SKM-1 treated with dmso at 0.1 percent for 144 hours (cell line): ENCODE results near the gene COL23A1.

Experiments
- DNase-seq: peaks from one replicate; lab custom pipeline; 2025; ENCODE audit not compliant: unreplicated experiment; lab: John Stamatoyannopoulos, UW

The COL23A1 gene

DNA sequence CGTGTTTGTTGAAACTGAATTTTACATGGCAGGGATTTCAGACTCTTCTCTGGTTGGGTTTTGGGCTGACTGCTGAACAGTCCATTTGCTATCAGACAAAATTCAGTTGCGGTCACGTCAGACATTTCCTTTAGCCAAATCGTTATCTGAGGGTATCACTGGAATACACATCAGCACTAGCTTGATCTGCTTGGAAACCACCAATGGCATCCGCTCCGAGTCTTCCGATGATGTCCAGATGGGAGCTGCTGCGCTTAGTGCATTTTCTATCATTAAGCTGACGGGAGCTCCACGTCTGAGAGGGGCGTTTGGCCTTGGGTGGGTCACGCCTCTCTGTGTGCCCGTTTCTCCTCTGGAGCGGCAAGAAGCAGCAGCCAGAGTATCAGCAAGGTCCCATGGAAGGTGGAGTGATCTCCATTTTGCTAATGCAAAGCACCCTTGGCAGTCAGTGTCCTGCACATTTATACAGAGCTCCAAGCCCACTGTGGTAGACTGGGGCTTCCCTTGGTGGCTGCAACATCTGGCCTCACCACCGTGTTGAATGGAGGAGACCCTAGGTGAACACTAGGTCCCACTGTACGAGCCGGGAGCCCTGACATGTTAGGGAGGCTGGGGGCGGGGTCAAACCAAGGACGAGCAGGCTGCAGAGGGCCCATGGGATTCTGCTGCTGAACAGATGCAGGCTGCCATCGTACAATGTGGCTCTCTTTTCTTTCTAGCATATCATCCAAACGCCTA is 223.0 kb downstream of the COL23A1 start:
- DNase-seq, result no peak

- DNase-seq, result no peak
These were observed 224.4 kb downstream of the COL23A1 start for GRCh38 chr5:178365501-178366440.

DNA sequence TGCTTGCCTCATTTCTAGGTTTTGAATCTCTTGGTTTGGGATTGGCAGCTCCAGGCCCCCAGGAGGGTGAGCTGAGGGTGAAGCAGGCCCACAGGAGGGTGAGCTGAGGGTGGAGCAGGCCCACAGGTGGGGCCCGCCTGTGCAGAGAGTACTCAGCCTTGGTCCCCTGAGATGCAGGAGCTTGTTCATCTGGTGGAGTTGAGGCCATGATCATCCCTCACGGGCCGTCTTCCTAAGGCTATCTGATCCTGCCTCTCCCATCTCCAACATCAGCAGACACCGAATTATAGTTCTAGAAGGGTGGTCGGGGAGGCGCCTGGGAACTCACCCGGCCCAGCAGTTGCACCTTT is 225.9 kb downstream of the COL23A1 start:
- no peak for DNase-seq

DNA sequence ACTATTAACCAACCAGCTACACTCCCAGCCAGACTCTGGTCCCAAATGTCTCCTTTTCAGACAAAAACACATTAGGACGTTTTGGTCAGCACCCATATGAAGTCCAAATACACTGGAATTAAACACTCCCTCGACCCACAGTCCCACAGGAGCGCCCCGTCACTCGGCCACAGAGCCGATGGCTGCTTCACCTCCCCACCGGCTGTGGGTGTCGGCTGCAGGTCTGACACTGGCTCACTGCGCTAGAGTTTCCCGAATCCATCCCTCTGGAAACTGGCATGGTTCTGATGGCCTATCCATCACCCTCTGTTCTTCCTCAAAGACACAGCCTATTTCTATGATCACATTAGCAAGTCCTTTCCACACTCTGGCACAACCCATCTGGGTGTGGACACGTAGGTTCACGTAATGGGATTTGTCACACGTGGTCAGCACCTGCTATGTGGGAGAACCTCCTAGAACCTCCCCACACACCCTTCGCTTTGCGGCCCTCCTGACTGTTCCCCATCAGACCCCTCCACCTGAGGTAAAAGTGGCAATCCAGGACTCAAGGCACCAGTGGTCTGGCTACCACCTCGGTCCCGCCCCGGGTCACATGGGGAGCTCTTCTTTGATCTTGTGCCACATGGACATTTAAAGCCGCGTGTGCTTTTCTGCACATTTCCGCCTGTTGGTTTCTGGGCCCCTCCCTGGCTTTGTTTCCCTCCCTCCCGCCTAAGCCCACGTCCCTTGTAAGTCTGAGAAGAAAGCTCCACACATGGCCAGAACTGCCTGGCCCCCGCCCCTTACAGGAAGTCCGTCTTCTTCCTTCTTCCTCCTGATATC is 226.5 kb downstream of the COL23A1 start:
- DNase-seq, result no peak

DNA sequence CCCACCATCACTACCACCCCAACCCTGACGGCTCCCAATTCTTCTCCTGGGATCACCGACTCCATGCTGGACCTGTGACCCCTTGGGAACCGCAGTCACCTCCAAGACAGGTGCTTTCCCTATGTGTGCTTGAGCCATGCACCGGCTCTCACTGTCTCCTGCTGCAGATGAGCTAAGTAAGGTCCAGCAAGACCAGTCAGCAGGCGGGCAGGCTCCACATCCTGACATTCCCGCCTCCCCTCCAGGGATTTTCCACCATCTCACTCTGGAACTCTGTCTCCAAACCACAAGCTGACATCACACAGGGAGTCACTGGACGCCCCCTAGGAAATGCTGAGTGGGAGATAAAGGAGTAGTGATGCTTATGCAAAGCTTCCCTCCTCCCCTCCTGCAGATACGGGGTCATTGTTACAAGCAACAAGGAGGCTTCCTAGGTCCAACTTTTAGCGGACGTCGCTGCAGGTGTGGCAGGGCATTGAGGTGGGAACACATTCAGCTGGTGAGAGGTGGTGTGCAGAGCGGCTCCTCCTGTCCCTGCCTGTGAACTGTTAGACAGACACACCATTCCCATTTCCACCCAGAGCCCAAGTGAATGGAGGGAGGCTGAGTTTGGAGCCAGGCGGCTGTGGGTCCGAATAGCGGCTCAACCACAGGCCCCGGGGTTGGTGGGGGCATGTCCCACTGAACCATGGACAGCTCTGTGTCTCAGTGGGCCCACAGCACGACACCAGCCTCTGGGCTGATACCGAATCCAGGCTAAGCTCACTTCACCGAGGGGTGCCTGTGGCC is 228.3 kb downstream of the COL23A1 start:
- no peak for DNase-seq

DNA sequence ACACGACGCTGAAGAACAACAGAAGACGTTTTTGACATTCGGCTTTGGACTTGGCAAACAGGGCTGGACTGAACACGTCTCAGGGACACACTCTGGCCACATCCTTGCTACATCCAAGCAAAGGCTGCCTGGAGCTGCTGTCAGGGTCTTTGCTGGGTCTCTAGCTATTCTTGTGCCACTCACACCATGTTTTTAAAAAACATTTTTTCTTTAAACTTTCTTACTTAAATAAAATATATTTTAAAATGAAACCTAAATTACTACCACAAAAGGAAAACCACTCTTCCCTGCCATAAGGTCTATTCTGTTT is 229.3 kb downstream of the COL23A1 start:
- DNase-seq, result no peak

DNA sequence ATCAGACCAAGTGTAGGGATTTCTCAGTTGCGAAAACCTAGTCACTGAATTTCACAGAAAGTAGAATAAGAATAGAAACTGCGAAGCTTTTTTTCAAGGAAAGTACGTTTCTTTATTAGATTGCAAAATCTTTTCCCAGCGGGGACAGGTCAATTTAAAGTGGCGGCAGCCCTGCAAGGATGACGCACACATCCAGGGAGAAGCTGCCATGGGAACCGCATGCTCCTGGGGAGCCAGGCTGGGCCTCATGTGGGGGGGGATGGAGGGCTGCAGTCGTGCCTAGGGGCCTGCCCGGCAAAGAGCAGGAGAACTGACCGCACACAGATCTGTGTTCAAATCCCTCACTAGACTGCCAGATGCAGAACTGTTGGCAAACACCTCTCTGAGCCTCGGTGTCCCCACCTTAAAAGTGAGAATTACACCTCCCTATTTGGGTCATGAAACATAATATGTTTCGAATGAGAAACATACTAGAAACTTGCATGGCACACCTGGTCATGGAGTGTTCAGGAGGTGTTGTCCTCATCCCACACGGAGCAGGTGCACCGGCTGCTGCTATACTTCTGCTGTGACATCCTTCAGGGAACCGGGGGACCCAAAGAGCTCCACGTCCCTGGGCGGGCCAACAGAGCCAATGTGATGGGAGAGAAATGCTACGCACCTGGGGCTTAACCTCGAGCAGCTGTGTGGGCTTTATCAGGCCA is 229.8 kb downstream of the COL23A1 start:
- no peak for DNase-seq

DNA sequence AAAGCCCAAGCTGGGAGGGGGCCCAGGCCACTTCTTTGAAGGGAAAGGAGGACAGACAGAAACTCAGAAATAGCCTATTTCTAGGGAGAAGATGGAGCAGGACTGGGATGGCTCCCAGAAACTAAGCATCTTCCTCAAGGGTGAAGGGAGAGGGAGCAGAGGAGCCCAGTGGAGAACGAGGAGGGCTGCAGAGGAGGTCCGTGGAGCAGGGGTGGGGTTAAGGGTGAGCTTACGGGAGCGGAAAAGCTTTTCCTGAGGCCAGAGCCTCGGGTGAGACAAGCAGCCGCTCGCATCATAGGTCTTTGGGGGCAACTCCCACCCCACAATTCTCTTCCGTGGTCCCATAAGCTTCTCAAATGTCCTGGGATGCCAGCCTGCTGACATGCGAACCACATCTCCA is 230.5 kb downstream of the COL23A1 start:
- DNase-seq, result no peak

DNA sequence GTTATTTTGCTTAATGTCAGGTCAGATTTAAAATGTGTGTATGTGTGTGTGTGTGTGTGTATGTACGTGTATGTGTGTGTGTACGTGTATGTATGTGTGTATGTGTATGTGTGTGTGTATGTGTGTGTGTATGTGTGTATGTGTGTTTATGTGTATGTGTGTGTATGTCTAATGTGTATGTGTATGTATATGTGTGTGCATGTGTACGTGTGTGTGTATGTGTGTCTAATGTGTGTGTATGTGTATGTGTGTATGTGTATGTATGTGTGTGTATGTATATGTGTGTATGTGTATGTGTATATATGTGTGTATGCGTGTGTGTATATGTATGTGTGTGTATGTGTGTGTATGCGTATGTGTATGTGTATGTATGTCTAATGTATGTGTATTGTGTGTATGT is 232.5 kb downstream of the COL23A1 start:
- no peak for DNase-seq

DNA sequence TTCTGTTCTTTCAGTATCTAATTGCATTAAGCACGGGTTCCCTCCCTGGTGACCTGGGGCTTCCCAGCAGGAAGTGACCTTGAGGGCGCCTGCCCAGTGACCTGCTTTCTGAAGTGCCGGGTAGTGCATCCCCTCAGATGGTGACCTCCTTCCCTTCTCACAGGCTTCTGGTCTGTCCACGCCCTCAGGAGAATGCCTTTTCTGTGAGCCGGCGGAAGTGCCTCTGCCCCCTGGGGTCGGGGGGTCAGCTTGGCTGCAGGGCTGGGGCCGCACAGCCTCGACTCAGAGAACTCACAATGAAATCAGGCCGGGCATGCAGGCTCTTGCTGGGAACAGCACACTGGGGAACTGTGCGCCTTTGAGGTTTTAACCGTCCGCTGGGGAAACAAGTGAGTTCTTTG is 233.1 kb downstream of the COL23A1 start:
- DNase-seq, result peak; percentile 43

DNA sequence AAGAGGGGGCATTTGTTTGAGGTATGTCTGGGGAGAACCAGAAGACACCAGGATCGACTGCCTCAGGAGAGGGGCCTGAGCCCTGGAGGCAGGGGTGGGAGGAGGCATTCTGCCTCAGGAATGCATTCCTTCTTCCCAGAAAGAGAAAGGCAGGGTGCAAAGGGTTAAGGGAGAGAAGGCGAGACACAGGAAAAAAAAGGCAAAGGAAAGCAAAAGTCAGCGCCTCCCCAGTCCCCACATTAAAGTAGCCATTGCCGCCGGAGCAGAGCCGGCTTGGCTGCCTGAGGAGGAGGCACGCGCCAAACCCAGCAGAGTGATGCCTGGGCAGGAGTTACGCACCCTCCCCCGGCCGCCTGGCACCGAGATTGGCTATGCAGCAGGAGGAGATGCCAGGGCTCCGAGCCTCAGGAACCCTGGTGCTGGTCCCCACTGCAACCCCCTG is 233.7 kb downstream of the COL23A1 start:
- no peak for DNase-seq

- DNase-seq, result no peak
These were observed 234.5 kb downstream of the COL23A1 start for GRCh38 chr5:178355671-178356070.

DNA sequence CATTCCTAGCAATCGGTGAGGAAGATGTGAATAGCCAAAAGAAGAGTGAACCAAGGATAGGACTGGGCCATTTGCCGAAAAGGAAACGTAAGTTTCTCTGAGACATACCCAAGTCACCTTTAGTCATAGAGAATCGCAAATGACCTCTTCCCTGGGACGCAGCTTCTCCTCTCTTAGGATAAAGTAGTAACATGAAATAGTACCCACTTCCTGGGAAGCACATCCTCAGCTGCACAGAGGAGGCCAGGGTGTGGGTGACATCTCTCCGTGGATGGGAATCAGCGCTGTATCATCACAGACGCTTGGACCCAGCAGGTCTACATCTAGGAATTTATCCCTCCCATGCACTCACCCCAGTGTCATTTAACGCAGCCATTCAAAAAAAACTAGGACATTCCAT is 236.7 kb downstream of the COL23A1 start:
- DNase-seq, result no peak

- no peak for DNase-seq
These were observed 238.2 kb downstream of the COL23A1 start for GRCh38 chr5:178352035-178352349.

- DNase-seq, result no peak
These were observed 238.8 kb downstream of the COL23A1 start for GRCh38 chr5:178351221-178352034.

DNA sequence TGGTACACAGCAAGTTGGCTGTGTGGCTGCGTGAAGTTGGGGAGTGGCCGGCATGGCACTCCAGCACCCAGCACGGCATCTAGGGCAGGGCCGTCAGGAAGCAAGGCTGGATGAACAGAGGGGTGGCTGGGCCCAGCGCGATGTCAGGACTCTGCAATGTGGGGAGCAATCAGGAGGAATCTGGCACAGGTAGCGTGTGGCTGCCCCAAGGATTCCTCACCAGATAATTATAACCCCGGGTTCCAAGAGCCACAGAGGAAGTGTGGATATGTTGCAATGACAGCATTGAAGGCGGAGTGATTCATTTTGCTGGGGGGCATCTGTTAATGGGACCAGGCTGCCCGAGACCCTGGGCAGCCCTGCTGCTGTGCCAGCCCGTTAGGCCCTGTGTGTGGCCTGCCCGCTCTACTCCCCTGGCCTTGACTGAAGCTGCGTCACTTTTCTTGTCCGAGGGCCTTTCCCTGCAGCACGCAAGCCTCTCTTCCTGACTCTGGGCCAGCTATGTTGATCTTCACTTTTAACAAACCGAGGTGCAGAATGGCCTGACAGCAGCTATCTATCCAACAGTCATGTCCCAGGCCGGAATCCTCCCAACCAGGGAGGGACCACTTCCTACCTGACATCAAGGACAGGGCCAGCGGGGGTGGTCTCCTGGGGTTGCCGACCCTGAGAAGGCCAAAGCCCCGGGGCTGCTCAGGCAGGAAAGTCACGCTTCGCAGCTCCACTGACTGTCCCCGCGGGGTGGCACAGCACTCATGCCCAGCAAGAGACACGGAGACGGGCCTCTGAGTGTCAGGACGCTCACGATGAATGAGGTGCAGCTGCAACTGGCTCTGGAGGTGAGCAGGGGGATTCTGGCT is 239.6 kb downstream of the COL23A1 start:
- peak; percentile 53 for DNase-seq

DNA sequence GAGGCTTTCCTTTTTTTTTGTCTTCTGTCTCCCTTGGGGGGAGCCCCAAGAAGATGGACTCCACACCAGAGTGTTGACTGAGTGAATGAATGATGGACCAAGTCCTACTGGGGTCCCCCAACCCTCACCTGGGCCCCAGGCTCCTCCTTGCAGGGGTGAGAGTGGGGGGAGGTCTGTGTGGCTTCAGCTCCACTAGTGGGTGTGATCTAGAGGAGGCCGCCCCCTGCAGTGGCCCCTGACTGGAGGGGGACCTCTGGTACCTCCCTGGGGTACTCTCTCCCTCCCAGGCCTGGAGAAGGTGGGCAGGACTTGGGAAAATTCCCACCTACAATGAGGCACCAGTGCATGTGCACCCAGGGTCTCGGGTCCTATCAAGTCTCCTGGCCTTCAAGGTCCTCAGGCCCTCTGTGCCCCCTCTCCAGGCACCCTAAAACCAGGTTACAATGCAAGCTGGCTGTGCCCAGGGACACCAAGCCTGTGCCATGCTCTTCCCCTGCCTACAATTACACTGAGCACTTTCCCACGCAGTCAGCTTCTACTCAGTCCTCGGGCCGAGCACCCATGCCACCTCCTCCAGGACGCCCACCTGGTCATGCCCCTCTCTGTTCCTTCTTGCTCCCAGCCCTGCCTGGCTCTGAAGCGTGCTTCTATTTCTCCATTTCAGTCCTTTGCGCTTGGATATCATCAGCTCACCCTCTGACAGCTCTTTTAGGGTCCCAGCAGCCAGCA is 240.4 kb downstream of the COL23A1 start:
- DNase-seq, result no peak

- DNase-seq, result no peak
These were observed 241.1 kb downstream of the COL23A1 start for GRCh38 chr5:178349075-178349511.
